Vagina (tissue), 2 donors: ENCODE data around the gene CYB5A.

Experiments
- POLR2A ChIP-seq, 2 donors: fragments of 450-650 bp; IDR thresholded peaks; one replicate each; pipeline ENCODE4 v1.6.1; 2017; ENCODE audit warnings: antibody characterized with exemption in 2 of 2, mild to moderate bottlenecking in 2 of 2, moderate library complexity in 2 of 2
- TF ChIP-seq, protein P1 (sequence below), 3 experiments: fragments of 450-650 bp in 2 of 3; fragments of 200-600 bp in 1 of 3; sonication (generic) in 1 of 3; IDR thresholded peaks; one replicate each; pipeline ENCODE4 v1.5.1; 2017 to 2019; ENCODE audit warnings: antibody characterized with exemption in 3 of 3, mild to moderate bottlenecking in 2 of 3, moderate library complexity in 2 of 3

- TF ChIP-seq, protein P1, sequence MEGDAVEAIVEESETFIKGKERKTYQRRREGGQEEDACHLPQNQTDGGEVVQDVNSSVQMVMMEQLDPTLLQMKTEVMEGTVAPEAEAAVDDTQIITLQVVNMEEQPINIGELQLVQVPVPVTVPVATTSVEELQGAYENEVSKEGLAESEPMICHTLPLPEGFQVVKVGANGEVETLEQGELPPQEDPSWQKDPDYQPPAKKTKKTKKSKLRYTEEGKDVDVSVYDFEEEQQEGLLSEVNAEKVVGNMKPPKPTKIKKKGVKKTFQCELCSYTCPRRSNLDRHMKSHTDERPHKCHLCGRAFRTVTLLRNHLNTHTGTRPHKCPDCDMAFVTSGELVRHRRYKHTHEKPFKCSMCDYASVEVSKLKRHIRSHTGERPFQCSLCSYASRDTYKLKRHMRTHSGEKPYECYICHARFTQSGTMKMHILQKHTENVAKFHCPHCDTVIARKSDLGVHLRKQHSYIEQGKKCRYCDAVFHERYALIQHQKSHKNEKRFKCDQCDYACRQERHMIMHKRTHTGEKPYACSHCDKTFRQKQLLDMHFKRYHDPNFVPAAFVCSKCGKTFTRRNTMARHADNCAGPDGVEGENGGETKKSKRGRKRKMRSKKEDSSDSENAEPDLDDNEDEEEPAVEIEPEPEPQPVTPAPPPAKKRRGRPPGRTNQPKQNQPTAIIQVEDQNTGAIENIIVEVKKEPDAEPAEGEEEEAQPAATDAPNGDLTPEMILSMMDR (IDR thresholded peaks at IDR 0.05): no peak
- TF ChIP-seq POLR2A (IDR thresholded peaks at IDR 0.05): no peak
These were observed 342 bp downstream of the CYB5A start for GRCh38 chr18:74291472-74291770.
